ENCODE measurements around the gene MTERF4. TPM values are rescaled to one million over a fixed set of nuclear protein-coding genes. Genes with fewer than 3 reads are reported as not detected.

The MTERF4 gene
- total and polyA plus RNA-seq, 8 donors = 3.2 to 85.7 (median 29.2) TPM

DNA sequence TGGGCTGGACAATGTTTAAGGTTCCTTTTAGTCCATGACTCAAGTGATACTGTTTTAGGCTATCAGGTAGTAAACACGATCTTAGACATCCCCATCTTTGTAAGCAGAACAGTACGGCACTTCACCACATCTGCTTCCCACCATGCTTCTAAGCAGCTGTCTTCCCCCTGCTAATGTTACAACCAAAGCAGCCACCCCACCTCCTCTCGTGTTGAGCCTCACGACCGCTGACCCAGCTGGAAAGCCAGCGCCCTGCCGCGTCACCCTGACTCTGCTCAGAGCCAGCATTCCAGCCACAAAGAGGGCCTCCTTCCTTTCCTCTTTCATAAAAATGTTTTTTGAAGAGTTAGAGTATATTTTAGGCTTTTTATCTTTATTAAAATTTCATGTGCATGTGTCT is 9.4 kb downstream of the MTERF4 start:
- intact Hi-C loops (cut with DNase I; ENCODE audit: low total_unique reads) = no loop called here
- Histone ChIP-seq H3K4me3 (no peak overlapping the region), H3K4me1 (peaks cover 0 to 15% (median 0%) of the 10 kb centered on the region in 4 donors), H3K27ac (no peak overlapping the region), H3K9me3 (no peaks in the 10 kb centered on the region), H3K36me3 (peaks cover 35 to 100% (median 99%) of the 10 kb centered on the region in 4 donors), H3K27me3 (no peaks in the 10 kb centered on the region)
- WGBS, 5 donors = 73 to 82% (median 78%) methylated on average over 8 of the region's 8 CpGs
- DNase-seq = no peak
- TF ChIP-seq POLR2AphosphoS5 (IDR thresholded peaks at IDR 0.05) (no peak), EP300 (IDR thresholded peaks at IDR 0.05) (no peak), POLR2A (IDR thresholded peaks at IDR 0.05) (no peak)
- TF ChIP-seq, protein P1, sequence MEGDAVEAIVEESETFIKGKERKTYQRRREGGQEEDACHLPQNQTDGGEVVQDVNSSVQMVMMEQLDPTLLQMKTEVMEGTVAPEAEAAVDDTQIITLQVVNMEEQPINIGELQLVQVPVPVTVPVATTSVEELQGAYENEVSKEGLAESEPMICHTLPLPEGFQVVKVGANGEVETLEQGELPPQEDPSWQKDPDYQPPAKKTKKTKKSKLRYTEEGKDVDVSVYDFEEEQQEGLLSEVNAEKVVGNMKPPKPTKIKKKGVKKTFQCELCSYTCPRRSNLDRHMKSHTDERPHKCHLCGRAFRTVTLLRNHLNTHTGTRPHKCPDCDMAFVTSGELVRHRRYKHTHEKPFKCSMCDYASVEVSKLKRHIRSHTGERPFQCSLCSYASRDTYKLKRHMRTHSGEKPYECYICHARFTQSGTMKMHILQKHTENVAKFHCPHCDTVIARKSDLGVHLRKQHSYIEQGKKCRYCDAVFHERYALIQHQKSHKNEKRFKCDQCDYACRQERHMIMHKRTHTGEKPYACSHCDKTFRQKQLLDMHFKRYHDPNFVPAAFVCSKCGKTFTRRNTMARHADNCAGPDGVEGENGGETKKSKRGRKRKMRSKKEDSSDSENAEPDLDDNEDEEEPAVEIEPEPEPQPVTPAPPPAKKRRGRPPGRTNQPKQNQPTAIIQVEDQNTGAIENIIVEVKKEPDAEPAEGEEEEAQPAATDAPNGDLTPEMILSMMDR (IDR thresholded peaks at IDR 0.05) = no peak

DNA sequence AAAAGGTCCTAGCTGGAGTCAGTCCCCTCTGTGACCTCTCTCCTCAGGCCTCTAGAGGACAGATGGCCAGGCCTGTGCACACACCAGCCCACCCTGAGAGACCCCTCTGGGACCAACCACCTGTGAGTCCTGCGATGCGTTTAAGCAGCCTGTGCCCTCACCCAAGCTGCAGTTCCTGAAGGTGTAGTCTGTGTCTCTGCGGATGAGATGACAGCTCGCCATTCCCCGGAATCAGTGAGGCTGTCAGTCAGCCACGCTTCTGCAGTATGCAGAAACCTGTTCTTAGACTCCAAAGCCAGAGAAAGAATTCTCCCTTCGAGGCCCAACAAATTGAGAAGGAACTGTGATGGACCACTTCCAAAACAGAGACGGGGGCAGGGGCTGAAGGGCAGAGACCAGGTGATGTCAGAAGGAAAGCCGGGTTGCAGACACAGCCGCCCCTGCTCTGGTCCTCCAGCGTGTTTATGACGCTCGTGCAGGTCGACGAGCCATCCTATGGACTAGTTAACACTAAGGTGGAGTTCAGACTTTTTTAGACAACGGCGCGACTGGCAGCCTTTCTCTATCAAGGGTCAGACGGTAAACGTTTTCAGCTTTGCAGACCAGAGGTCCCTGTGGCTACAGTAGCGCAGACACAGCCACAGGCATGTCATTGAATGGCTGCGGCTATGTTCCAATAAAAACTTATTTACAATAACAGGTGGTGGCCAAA is 10.2 kb downstream of the MTERF4 start:
- Histone ChIP-seq H3K36me3 (peaks cover 41 to 100% (median 99%) of the 10 kb centered on the region in 4 donors), H3K4me3 (no peak overlapping the region), H3K9me3 (no peaks in the 10 kb centered on the region), H3K4me1 (peaks cover 0 to 13% (median 0%) of the 10 kb centered on the region in 4 donors), H3K27ac (no peak overlapping the region), H3K27me3 (no peaks in the 10 kb centered on the region)
- DNase-seq = no peak
- 88 to 96% (median 92%) methylated on average over 10 to 22 of the region's 22 CpGs for WGBS, 5 donors
- intact Hi-C loops (cut with DNase I; ENCODE audit: low total_unique reads) = no loop called here
- TF ChIP-seq, protein P1 (IDR thresholded peaks at IDR 0.05) = no peak
- TF ChIP-seq EP300 (IDR thresholded peaks at IDR 0.05) (no peak), POLR2AphosphoS5 (IDR thresholded peaks at IDR 0.05) (no peak), POLR2A (IDR thresholded peaks at IDR 0.05) (no peak)

DNA sequence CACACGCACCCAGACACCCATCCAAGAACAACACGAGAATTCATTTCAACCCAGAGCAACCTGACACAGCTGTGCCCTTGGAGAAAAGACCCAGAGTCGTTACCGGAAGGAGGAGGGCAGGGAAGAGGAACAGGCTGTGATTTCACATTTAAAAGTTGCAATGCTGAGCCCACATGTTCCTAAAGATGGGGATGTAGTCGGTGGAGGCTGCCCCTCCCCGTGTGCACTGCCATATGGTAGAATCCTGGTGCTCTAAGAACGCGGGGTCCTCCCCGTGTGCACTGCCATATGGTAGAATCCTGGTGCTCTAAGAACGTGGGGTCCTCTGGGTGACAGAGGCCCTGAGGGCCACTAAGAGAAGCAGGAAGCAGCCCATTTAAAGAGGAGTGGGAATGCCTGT is 10.9 kb downstream of the MTERF4 start:
- Histone ChIP-seq H3K27ac (no peak overlapping the region), H3K4me1 (peaks cover 0 to 13% (median 0%) of the 10 kb centered on the region in 4 donors), H3K9me3 (no peaks in the 10 kb centered on the region), H3K36me3 (peaks cover 40 to 100% (median 99%) of the 10 kb centered on the region in 4 donors), H3K27me3 (no peaks in the 10 kb centered on the region), H3K4me3 (no peak overlapping the region)
- TF ChIP-seq POLR2AphosphoS5 (IDR thresholded peaks at IDR 0.05) (no peak), EP300 (IDR thresholded peaks at IDR 0.05) (no peak), POLR2A (IDR thresholded peaks at IDR 0.05) (no peak)
- TF ChIP-seq, protein P1 (IDR thresholded peaks at IDR 0.05) = no peak
- 74 to 84% (median 80%) methylated on average over 10 of the region's 10 CpGs for WGBS, 5 donors
- intact Hi-C loops (cut with DNase I; ENCODE audit: low total_unique reads) = no loop called here
- no peak for DNase-seq

DNA sequence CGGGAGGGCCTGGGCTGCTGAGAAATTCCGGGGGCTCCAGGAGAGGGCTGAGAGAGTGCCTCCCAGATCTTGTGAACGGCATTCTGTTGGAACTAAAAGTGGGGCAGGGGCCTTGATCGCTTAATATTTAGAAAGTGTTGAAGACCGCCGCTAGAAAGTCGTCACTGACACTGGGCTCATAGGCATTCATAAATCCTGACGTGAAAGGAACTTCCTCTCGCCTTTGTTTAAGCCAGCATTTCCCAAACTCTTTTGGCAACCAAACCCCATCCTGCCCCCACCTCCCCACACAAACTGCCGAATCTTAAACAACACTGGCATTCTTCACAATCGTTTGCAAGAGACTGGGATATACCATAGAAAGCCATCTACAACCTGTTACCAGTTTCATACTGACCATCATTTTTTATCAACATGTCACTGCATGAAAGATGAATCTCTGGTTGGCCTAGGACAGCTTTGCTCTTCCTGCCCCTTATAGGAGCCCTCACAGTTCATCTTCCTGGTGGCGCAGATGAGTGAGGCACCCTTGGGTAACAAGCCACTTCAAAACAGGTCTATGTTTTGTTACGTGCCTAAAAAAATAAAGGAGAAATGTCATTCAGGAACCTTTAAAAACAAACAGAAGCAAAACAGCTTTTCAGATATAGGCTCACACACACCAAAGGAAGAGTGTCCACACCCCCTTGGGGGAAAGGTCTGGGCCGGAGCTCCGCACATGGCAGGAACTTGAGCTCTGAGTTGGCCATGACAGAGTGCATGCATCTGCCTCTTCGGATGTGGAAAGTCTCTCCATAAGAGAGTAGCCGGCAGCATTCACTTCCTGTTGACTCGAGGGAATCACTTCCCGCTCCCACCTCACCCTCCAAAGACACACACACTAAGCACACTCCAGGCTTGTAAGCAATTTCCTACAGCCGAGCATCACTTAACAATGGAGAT is 13.0 kb downstream of the MTERF4 start:
- intact Hi-C loops (cut with DNase I; ENCODE audit: low total_unique reads) = no loop called here
- H3K9me3 ChIP-seq = no peaks in the 10 kb centered on the region
- no peak for DNase-seq
- H3K4me3 ChIP-seq = no peak overlapping the region
- no peak for TF ChIP-seq POLR2A (IDR thresholded peaks at IDR 0.05)
- TF ChIP-seq EP300 (IDR thresholded peaks at IDR 0.05) = no peak
- TF ChIP-seq, protein P1 (IDR thresholded peaks at IDR 0.05) = no peak
- TF ChIP-seq POLR2AphosphoS5 (IDR thresholded peaks at IDR 0.05) = no peak
- peaks cover 27 to 97% (median 92%) of the 10 kb centered on the region in 4 donors for H3K36me3 ChIP-seq
- peak overlapping the region in 2 of 5 donors; percentile 10 to 11 for H3K27ac ChIP-seq
- WGBS, 5 donors = 69 to 83% (median 78%) methylated on average over 20 of the region's 20 CpGs
- H3K4me1 ChIP-seq = no peaks in the 10 kb centered on the region
- H3K27me3 ChIP-seq = no peaks in the 10 kb centered on the region
